Esophagus muscularis mucosa (tissue), 4 donors: ENCODE results near the gene AQP1.

ENCODE experiments used
- CTCF ChIP-seq, 3 experiments: fragments of 200-600 bp in 2 of 3; fragments of 450-650 bp in 1 of 3; sonication (generic) in 2 of 3; IDR thresholded peaks; one replicate each; pipeline ENCODE4 v1.5.1; 2017 to 2019; ENCODE audit warnings: antibody characterized with exemption in 3 of 3, mild to moderate bottlenecking in 2 of 3, moderate library complexity in 1 of 3
- EP300 ChIP-seq: sonication (generic); formaldehyde crosslinking; IDR thresholded peaks from one replicate; pipeline ENCODE4 v1.6.1; 2017; ENCODE audit warnings: antibody characterized with exemption
- POLR2A ChIP-seq: fragments of 450-650 bp; IDR thresholded peaks from one replicate; pipeline ENCODE4 v1.6.1; 2017; ENCODE audit warnings: antibody characterized with exemption, moderate library complexity, mild to moderate bottlenecking, low read depth
- POLR2AphosphoS5 ChIP-seq, 2 donors: sonication (generic); formaldehyde crosslinking; IDR thresholded peaks; one replicate each; pipeline ENCODE4 v1.6.1; 2017; ENCODE audit warnings: antibody characterized with exemption in 2 of 2

- no peak for TF ChIP-seq EP300
- no peak for TF ChIP-seq POLR2A
- peak in 1 of 3 experiments; percentile 10 for TF ChIP-seq CTCF (IDR thresholded peaks at IDR 0.05)
- peak; percentile 25 to 50 for TF ChIP-seq POLR2AphosphoS5 (IDR thresholded peaks at IDR 0.05)
Observed at GRCh38 chr7:30888747-30889146, 22.9 kb upstream of the AQP1 start.
